ENCODE measurements around the gene OFD1. TPM values are rescaled to one million over a fixed set of nuclear protein-coding genes. Genes with fewer than 3 reads are reported as not detected.

OFD1 gene, protein sequence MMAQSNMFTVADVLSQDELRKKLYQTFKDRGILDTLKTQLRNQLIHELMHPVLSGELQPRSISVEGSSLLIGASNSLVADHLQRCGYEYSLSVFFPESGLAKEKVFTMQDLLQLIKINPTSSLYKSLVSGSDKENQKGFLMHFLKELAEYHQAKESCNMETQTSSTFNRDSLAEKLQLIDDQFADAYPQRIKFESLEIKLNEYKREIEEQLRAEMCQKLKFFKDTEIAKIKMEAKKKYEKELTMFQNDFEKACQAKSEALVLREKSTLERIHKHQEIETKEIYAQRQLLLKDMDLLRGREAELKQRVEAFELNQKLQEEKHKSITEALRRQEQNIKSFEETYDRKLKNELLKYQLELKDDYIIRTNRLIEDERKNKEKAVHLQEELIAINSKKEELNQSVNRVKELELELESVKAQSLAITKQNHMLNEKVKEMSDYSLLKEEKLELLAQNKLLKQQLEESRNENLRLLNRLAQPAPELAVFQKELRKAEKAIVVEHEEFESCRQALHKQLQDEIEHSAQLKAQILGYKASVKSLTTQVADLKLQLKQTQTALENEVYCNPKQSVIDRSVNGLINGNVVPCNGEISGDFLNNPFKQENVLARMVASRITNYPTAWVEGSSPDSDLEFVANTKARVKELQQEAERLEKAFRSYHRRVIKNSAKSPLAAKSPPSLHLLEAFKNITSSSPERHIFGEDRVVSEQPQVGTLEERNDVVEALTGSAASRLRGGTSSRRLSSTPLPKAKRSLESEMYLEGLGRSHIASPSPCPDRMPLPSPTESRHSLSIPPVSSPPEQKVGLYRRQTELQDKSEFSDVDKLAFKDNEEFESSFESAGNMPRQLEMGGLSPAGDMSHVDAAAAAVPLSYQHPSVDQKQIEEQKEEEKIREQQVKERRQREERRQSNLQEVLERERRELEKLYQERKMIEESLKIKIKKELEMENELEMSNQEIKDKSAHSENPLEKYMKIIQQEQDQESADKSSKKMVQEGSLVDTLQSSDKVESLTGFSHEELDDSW
- 23.8 and 28.4 TPM in 2 replicates for total RNA-seq (2014; rRNA removed; shearing (Covaris generic))

DNA sequence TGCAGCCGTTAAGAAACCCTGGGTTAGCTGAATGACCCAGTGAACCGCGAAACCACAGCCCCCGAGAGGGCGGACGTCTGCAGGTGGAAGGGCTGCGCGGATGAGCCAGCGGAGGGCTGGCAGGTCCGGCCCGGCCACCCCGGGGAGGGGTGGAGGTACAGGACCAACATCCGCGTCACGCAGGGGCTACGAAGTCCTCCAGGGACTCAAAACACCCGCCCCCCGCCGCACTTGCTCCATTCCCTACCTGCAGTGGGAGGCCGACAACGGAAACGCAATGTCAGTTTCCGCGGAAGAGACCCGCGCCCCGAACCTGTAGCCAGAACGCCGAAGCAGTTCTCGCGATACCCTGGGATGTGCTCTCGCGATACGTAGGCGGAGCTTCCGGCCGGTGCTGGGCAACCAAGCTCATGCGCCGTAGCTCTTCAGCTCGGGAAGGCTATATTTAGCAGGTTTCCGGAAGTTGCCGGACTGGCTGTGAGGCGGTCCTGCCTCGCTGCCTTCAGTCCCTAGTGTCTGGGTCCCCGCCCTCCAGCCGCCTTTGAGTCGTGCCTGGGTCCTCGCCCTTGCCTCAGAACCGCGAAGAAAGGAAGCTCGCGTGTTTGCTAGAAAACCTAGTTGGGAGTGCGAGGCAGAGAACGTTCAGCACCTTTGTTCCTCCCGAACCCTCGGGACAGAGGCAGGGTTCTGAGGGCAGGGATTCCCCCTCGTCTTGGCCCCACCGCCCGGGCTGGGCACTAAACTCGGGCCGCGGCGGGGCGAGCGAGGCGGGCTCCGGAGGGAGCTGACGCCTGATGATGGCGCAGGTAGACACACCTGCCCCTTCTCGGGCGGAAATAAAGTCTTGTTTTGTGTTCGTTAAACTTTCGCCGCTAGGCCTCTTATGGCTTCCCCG lies at the start of gene OFD1, which contains the start of gene TRAPPC2:
OFD1 (plus strand) TSS at position 471 of the 895 bp plus-strand sequence; CDS start at position 795, 324 bp downstream.
TRAPPC2 (minus strand) TSS at position 343 of the 895 bp plus-strand sequence. CDS start 14,657 bp downstream, outside the sequence.
- Histone ChIP-seq H3K36me3 (peaks cover 12% of the 10 kb centered on the region), H3K4me1 (peaks cover 7% of the 10 kb centered on the region; the same call in 1 of the 2 replicates), H3K27ac (peak within 1 kb of the TSS; percentile 74), H3K9me3 (replicated peaks) (no peaks in the 10 kb centered on the region), H3K27me3 (no peaks in the 10 kb centered on the region), H3K4me3 (peak within 1 kb of the TSS; percentile 90)
- DNase-seq = peak; percentile 97 to 98

DNA sequence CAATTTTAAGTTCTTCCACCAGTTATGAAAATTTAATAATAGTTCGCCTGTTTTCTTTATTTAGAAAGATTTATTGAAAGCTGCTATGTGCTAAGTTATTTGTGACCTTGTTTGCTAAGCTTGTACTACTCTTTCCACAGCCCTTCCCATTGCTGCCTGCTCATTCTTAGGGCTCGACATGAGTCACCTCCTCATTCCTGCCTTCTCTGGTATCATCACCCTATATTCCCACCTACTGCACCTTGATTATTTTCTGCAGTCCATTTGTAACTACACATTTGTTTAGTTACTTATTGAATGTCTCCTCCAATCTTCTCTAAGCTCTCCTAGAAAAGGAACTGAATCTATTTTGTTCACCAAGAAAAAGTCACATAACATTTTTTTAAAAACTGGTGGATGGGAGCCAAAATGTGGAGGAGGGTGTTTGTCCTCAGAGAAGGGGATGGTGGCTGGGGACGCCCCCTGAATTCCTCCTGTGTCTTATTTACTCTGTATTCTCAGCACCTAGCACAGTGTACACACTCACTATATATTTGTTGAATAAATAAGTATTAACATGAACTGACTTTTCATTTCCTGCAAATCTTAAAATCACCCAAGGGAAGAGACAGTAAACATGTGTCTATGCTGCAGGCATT lies 49.3 kb upstream of the OFD1 start:
- DNase-seq = no peak
- no peaks in the 10 kb centered on the region for H3K4me1 ChIP-seq
- H3K4me3 ChIP-seq = no peak overlapping the region
- H3K27me3 ChIP-seq = no peaks in the 10 kb centered on the region
- no peaks in the 10 kb centered on the region for H3K9me3 ChIP-seq (replicated peaks)
- H3K36me3 ChIP-seq = no peaks in the 10 kb centered on the region
- no peak overlapping the region for H3K27ac ChIP-seq

DNA sequence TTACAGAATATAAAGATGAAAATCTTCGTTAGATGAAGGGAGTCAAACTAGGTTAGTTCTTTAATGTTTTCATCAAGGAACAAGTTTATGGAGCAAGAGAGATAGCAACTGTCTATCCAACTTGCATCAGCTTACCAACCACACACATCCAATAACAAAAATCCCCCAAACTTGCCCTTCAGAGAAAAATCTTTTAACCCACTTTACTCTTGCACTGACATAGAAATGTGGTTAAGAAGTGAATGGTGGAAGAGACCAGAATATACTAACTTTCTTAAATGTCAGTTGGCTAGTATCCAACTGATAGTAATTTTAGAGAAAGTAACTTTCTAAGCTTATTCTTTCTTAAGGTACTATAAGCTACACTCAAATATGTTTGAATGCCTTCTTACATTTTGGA lies 47.3 kb upstream of the OFD1 start:
- peaks cover 4% of the 10 kb centered on the region; the same call in 1 of the 2 replicates for H3K4me1 ChIP-seq
- no peak overlapping the region for H3K27ac ChIP-seq
- H3K27me3 ChIP-seq = no peaks in the 10 kb centered on the region
- no peaks in the 10 kb centered on the region for H3K9me3 ChIP-seq (replicated peaks)
- H3K4me3 ChIP-seq = no peak overlapping the region
- DNase-seq = no peak
- H3K36me3 ChIP-seq = no peaks in the 10 kb centered on the region

DNA sequence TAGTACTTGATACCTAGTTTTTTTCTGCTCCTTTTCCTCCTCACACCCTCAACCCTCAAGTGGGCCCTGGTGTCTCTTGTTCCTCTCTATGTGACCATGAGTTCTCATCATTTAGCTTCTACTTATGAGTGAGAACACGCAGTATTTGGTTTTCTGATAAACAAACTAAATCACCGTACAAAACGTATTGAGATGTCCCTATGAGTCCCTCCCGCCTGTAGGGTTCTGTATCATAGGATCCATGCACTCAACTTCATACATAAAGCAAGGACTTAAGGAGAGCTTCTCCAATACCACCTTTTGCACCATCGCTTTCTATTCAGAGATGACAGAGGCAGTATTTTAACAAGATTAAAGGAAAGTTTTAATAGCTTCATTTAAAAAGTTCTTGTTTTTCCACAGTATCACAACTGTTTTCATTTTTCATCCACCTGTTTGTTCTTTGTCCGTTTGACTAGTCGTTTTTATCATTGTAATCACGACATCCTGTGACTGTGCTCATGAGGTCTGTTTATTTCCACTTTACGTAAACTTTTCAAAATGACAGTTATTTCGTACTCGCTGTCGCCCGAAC lies 46.1 kb upstream of the OFD1 start:
- peaks cover 14% of the 10 kb centered on the region for H3K4me1 ChIP-seq
- no peaks in the 10 kb centered on the region for H3K27me3 ChIP-seq
- H3K9me3 ChIP-seq (replicated peaks) = no peaks in the 10 kb centered on the region
- no peak overlapping the region; the same call in 1 of the 2 replicates for H3K27ac ChIP-seq
- peak in 1 of 2 experiments; percentile 33 for DNase-seq
- no peaks in the 10 kb centered on the region for H3K36me3 ChIP-seq
- peak overlapping the region; percentile 81 for H3K4me3 ChIP-seq

DNA sequence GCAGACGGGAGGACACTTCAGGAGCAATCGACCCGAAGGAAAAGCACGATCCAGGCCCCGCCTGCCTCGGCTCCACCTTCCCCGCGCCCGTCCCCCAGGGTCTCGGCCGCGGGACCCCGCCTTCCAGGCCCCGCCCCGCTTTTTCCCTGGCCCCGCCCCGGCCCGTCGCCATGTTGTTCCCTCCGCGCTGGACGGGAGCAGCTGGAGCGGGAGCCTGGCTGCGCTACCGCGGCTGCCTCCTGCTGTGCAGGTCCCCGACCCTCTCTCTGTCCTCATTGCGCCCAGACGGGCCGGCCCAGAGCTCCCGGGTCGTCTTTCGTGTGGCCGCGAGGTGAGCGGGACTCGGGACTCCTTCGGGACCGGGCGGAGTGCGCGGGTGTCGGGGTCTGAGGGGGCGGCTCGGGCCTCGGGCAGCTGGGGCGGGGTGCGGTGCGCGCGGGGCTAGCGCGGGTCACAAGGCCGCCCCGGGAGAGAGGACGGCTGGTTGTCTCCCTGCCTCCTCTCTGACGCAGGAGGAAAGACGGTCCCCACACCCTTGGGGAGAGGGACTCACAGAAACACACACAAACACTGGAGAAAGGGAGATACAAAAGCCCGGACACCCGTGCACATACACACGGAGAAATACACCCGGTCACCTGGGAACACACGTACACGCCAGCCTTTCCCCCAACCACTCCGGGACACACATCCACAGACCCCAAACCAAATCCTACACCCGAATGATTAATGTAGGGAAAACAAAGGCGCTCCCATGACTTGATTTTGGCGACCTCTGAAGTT lies 45.4 kb upstream of the OFD1 start, which contains the start of gene RAB9A:
RAB9A (plus strand) TSS at position 171 of the 783 bp plus-strand sequence. CDS start 19,619 bp downstream, outside the sequence.
- H3K4me1 ChIP-seq = peaks cover 21% of the 10 kb centered on the region
- no peaks in the 10 kb centered on the region for H3K27me3 ChIP-seq
- peak within 1 kb of the TSS; percentile 92 for H3K27ac ChIP-seq
- H3K4me3 ChIP-seq = peak within 1 kb of the TSS; percentile 81
- H3K9me3 ChIP-seq (replicated peaks) = no peaks in the 10 kb centered on the region
- peak; percentile 90 to 92 for DNase-seq
- no peaks in the 10 kb centered on the region for H3K36me3 ChIP-seq

DNA sequence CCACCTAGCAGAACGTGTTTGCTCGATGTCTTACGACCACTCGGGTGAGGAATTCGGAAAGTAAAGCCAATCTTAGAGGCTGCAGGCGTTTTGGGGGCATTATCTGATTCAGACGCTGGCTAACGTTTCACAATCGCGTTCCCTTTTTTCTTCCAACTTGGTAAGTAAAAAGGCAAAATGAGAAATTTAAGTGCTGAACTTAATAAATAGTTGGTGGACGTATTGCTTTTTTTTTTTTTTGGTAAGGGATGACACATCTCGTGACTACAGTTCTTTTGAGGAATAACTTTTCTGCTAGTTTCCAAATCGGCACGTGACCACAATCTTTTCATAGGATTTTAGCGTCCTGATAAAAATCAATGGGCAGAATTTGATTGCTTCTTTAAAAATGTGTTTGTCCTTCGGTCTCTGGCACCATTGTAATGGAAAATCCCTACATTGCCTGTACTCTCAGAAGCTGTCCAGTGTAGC lies 44.8 kb upstream of the OFD1 start:
- DNase-seq = no peak
- Histone ChIP-seq H3K27ac (peak overlapping the region; percentile 92), H3K4me3 (peak overlapping the region; percentile 81), H3K36me3 (no peaks in the 10 kb centered on the region), H3K9me3 (replicated peaks) (no peaks in the 10 kb centered on the region), H3K27me3 (no peaks in the 10 kb centered on the region), H3K4me1 (peaks cover 28% of the 10 kb centered on the region)

DNA sequence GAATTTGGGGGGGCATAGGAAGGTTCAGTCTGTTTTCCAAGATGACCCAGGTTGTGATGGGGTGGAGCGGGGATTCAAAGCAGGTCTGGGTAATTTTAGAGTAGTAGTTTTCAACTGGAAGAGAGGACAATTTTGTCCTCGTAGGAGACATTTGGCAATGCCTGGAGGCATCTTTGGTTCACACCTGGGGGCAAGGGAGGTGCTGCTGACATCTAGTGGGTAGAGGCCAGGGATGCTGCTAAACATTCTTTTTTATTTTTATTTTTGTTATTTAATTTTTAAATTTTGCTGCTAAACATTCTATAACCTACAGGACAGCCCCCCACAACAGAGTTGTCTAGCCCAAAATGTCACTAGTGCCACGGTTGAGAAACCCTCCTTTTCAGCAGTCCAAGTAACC lies 43.7 kb upstream of the OFD1 start:
- Histone ChIP-seq H3K36me3 (no peaks in the 10 kb centered on the region), H3K27me3 (no peaks in the 10 kb centered on the region), H3K4me3 (peak overlapping the region; percentile 81), H3K27ac (no peak overlapping the region), H3K9me3 (replicated peaks) (no peaks in the 10 kb centered on the region), H3K4me1 (peaks cover 29% of the 10 kb centered on the region)
- DNase-seq = no peak

DNA sequence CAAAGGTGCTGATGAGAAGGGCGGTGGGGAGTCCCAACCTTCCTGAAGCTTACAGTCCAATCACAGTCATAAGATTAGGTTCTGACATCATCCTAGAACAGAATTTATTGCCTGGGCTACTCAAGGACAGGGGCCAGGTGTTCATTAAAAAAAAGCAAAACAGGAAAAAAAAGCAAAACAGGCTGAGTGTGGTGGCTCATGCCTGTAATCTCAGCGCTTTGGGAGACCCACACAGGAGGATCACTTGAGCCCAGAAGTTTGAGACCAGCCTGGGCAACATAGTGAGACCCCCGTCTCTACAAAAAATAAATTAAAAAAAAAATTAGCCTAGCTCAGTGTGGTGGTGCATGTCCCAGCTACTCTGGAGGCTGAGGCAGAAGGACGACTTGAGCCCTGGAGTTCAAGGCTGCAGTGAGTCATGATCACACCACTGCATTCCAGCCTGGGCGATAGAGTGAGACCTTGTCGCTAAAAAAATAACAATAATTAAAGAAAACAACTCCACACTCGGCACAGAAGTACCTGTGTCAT lies 42.6 kb upstream of the OFD1 start:
- Histone ChIP-seq H3K27ac (no peak overlapping the region), H3K9me3 (replicated peaks) (no peaks in the 10 kb centered on the region), H3K27me3 (no peaks in the 10 kb centered on the region), H3K36me3 (no peaks in the 10 kb centered on the region), H3K4me3 (no peak overlapping the region), H3K4me1 (peaks cover 29% of the 10 kb centered on the region)
- no peak for DNase-seq

DNA sequence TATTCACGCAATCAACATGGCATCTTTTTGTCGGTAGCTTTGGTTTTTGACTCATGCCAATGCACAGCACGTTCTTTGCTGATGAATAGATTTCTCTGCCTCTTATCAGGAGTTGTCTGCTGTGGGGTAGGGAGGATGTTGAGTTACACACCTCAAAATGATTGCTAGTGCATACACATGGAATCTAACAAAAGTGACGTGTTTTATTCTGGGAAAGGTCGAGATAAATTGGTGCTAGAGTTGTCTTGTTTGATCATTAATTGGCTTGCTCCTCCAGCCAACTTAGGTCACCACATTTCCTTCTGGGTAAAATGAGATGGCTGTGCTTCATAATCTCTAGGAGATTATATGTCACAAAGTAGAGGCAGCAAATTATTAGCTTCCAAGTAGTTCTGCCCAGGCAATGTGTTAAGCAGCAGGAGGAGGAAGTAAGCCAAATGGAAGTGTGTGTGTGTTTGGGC lies 41.7 kb upstream of the OFD1 start:
- DNase-seq = no peak
- peaks cover 29% of the 10 kb centered on the region for H3K4me1 ChIP-seq
- no peak overlapping the region for H3K27ac ChIP-seq
- no peaks in the 10 kb centered on the region for H3K27me3 ChIP-seq
- H3K4me3 ChIP-seq = no peak overlapping the region
- peaks cover 2% of the 10 kb centered on the region; the same call in 1 of the 2 replicates for H3K36me3 ChIP-seq
- H3K9me3 ChIP-seq (replicated peaks) = no peaks in the 10 kb centered on the region

DNA sequence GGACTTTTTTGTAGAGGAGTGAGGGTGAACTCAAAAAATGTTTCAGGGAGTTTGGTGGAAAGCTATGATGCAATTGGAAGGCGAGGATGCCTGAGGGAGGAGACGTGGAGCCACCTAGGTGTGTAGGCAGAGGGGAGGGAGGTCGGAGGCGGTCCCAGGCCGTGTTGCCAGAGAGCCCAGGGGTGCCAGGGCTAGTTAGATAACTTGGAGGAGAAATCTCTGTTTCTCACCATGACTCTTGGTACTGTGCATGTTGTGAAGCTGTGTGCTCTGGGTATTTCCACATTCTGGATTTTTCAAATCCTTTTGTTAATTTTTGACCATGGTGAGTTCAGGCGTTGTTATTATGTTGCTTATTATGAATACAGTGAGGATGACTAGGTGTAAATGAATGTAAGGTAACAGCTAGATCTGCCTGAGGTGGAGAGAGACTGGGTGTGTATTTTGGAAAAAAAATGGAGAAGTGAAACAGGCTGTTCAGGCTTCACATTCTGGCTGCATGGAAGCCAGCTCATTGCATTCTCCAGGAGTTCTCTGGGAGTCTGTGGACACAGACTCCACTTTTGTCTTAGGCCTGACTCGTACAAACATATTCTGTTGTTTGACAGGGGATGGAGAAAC lies 41.1 kb upstream of the OFD1 start:
- H3K27me3 ChIP-seq = no peaks in the 10 kb centered on the region
- H3K36me3 ChIP-seq = peaks cover 5% of the 10 kb centered on the region; the same call in 1 of the 2 replicates
- peaks cover 29% of the 10 kb centered on the region for H3K4me1 ChIP-seq
- no peak for DNase-seq
- H3K4me3 ChIP-seq = no peak overlapping the region
- peak overlapping the region; percentile 40; the same call in 1 of the 2 replicates for H3K27ac ChIP-seq
- no peaks in the 10 kb centered on the region for H3K9me3 ChIP-seq (replicated peaks)

DNA sequence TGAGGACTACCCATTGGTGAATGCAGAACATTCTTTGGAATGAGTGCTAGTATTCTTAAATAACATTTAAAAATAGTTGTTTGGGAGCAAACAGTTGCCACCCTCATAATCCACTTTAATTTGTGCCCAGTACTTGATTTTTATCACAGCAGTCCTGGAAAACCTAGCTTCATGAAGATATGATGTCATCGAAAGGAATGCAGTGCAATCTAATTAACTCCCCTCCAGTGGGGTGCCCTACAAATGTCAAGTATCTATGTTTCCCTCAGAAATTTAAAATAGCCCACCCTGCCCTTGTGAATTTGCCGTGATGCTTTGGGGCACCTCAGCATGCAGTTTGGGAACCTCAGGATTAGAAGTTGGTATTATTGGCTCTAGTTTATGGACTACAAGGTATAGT lies 40.2 kb upstream of the OFD1 start:
- Histone ChIP-seq H3K4me3 (no peak overlapping the region), H3K4me1 (peaks cover 29% of the 10 kb centered on the region), H3K9me3 (replicated peaks) (no peaks in the 10 kb centered on the region), H3K27me3 (no peaks in the 10 kb centered on the region), H3K27ac (peak overlapping the region; percentile 40; the same call in 1 of the 2 replicates), H3K36me3 (peaks cover 9% of the 10 kb centered on the region; the same call in 1 of the 2 replicates)
- no peak for DNase-seq

DNA sequence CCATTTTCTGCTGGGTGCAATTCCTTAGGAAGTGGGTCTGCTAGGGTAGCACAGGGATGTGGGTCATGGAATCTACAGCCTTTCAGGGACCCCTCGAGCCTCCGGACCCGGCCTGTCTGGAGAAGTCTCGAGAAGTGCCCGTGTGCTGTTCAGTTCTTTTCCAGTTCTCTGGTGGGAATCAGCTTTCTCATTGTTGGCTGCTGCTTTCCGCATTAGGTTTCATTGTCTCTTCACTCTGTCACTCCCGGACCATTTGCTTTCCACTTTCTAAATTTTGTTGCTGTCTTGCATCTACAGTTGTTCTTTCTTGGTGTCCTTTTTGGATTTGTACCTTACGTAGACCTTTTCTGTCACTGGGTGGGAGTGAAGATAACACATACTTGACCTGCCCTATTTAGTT lies 39.6 kb upstream of the OFD1 start:
- H3K4me3 ChIP-seq = no peak overlapping the region
- DNase-seq = no peak
- H3K27me3 ChIP-seq = no peaks in the 10 kb centered on the region
- peaks cover 29% of the 10 kb centered on the region for H3K4me1 ChIP-seq
- H3K9me3 ChIP-seq (replicated peaks) = no peaks in the 10 kb centered on the region
- peaks cover 9% of the 10 kb centered on the region; the same call in 1 of the 2 replicates for H3K36me3 ChIP-seq
- peak overlapping the region; percentile 40; the same call in 1 of the 2 replicates for H3K27ac ChIP-seq
